Ovary (tissue), 9 donors: ENCODE measurements around the gene MPDU1. TPM values are rescaled to one million over a fixed set of nuclear protein-coding genes. Genes with fewer than 3 reads are reported as not detected.

Experiments used
- DNase-seq, 5 donors: peaks; one replicate each; pipeline ENCODE4 v3.0.0-alpha.2; 2019 to 2020
- H3K27ac ChIP-seq, 2 donors: fragments of 200-600 bp; one replicate each; pipeline versions ENCODE4 v1.5.1 to v1.8.0; 2019 to 2022
- H3K27me3 ChIP-seq: fragments of 200-600 bp; one replicate; pipeline ENCODE4 v1.8.0; 2022
- H3K36me3 ChIP-seq: fragments of 200-600 bp; sonication (generic); one replicate; pipeline ENCODE4 v1.5.1; 2019
- H3K4me1 ChIP-seq: one replicate; pipeline ENCODE4 v1.8.1; 2013; ENCODE audit warnings: mild to moderate bottlenecking, moderate library complexity; ENCODE audit not compliant: insufficient read depth
- H3K4me3 ChIP-seq: fragments of 200-600 bp; sonication (generic); one replicate; pipeline ENCODE4 v1.5.1; 2017
- H3K9me3 ChIP-seq, 2 donors: fragments of 200-600 bp in 1 of 2; sonication (generic) in 1 of 2; one replicate each; pipeline versions ENCODE4 v1.5.1 to v1.8.1; 2013 to 2019; ENCODE audit warnings: mild to moderate bottlenecking in 1 of 2, moderate library complexity in 1 of 2
- EP300 ChIP-seq: sonication (generic); formaldehyde crosslinking; IDR thresholded peaks from one replicate; pipeline ENCODE4 v1.6.1; 2017; ENCODE audit warnings: antibody characterized with exemption
- POLR2A ChIP-seq: fragments of 450-650 bp; IDR thresholded peaks from one replicate; pipeline ENCODE4 v1.6.1; 2017; ENCODE audit warnings: antibody characterized with exemption, mild to moderate bottlenecking, moderate library complexity
- WGBS, 3 donors: extraction: QIAGEN DNeasy Blood & Tissue Kit in 1 of 3; methylation state at CpG; one replicate each; pipeline versions ENCODE4 v1.1.5 to v1.1.7; 2013 to 2017; 5-methylcytosine and 5-hydroxymethylcytosine counted together
- intact Hi-C, 4 donors: fragments of 100-400 bp; cut with DNase I; formaldehyde crosslinking; loops; one replicate each; pipeline versions ENCODE4 v1.11.0 to v1.15.1; 2022 to 2023
- polyA plus RNA-seq, 2 donors: library from polyadenylated mRNA; stranded (reverse); fragments of 200-250 nt in 1 of 2; fragments of 350-450 nt in 1 of 2; fragmentation: Illumina TruSeq in 1 of 2; extraction: RNeasy Lipid Tissue Mini Kit (QIAGEN cat#74804) in 1 of 2; gene quantifications; one replicate each; pipeline ENCODE4 v1.2.3, GENCODE V29; 2013 to 2014
- total RNA-seq, 7 donors: library from RNA; depleted of rRNA in 2 of 7; stranded (reverse); fragments of >200 nt in 2 of 7; fragmentation: NEBNext Ultra II Directional in 3 of 7; extraction: Animal tissue kit (Norgen Biotek cat#: 25700) in 3 of 7; gene quantifications; one replicate each; pipeline versions ENCODE4 v1.1.0 to v1.2.4, GENCODE V29; 2016 to 2023
- TF ChIP-seq, protein P1 (sequence below), 3 donors: fragments of 450-650 bp in 2 of 3; fragments of 200-600 bp in 1 of 3; IDR thresholded peaks; one replicate each; pipeline versions ENCODE4 v1.5.1 to v1.8.0; 2016 to 2022; ENCODE audit warnings: antibody characterized with exemption in 3 of 3, mild to moderate bottlenecking in 1 of 3
- donor health status: DM: no; HTN: no; CAD: no; lungs with moderate emphysema.
- donor health status: DM: no; HTN: no; CAD: no.
- donor health status: Bipolar disorder and iron deficiency.
- donor health status: DM: yes; HTN: yes; CAD: no.
- donor health status: DM: no; HTN: no; CAD: no.
- donor health status: DM: yes; HTN: yes; CAD: no.

Gene MPDU1
- total and polyA plus RNA-seq, 9 donors = 13.0 to 87.9 (median 21.0) TPM

DNA sequence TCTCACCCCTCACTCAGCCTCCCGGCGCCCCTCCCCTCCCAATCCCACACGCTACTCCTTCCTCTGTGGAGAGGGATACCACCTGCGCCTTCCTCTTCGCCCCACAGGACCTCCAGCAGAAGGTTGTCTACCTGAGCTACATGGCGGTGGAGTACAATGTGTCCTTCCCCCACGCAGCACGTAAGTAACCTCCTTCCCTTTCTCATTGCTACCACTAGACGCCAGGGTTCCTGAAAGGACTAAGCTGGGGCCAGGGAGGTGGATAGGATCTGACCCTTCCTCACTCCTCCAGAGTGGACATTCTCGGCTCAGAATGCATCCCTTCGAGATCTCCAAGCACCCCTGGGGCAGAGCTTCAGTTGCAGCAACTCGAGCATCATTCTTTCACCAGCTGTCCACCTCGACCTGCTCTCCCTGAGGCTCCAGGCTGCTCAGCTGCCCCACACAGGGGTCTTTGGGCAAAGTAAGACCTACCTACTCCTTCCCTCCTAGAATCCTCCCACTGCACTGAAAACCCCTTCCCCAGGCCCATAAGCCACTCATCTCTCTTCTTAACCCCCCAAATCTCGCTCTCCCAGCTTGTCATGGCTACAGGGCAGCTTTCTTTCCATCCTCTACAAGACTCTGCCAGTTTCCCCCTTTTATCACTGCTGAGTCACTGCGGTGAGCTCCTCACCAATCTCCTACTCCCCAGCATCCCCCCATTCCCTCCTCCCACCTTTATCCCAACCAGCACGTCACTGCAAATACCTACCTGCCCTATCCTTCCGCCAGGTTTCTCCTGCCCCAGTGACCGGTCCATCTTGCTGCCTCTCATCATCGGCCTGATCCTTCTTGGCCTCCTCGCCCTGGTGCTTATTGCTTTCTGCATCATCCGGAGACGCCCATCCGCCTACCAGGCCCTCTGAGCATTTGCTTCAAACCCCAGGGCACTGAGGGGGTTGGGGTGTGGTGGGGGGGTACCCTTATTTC, 2.8 kb upstream of the MPDU1 start:
- peak overlapping the region in 1 of 2 donors; percentile 7 for H3K27ac ChIP-seq
- H3K27me3 ChIP-seq = no peaks in the 10 kb centered on the region
- peaks cover 18% of the 10 kb centered on the region for H3K4me1 ChIP-seq
- no peaks in the 10 kb centered on the region for H3K9me3 ChIP-seq
- no peaks in the 10 kb centered on the region for H3K36me3 ChIP-seq
- TF ChIP-seq, protein P1, sequence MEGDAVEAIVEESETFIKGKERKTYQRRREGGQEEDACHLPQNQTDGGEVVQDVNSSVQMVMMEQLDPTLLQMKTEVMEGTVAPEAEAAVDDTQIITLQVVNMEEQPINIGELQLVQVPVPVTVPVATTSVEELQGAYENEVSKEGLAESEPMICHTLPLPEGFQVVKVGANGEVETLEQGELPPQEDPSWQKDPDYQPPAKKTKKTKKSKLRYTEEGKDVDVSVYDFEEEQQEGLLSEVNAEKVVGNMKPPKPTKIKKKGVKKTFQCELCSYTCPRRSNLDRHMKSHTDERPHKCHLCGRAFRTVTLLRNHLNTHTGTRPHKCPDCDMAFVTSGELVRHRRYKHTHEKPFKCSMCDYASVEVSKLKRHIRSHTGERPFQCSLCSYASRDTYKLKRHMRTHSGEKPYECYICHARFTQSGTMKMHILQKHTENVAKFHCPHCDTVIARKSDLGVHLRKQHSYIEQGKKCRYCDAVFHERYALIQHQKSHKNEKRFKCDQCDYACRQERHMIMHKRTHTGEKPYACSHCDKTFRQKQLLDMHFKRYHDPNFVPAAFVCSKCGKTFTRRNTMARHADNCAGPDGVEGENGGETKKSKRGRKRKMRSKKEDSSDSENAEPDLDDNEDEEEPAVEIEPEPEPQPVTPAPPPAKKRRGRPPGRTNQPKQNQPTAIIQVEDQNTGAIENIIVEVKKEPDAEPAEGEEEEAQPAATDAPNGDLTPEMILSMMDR (IDR thresholded peaks at IDR 0.05) = no peak
- TF ChIP-seq POLR2A = no peak
- TF ChIP-seq EP300 = no peak
- intact Hi-C loops = no loop called here
- no peak overlapping the region for H3K4me3 ChIP-seq
- WGBS, 3 donors = 66 to 69% (median 68%) methylated on average over 23 of the region's 23 CpGs
- DNase-seq = peak in 1 of 5 donors; percentile 27

DNA sequence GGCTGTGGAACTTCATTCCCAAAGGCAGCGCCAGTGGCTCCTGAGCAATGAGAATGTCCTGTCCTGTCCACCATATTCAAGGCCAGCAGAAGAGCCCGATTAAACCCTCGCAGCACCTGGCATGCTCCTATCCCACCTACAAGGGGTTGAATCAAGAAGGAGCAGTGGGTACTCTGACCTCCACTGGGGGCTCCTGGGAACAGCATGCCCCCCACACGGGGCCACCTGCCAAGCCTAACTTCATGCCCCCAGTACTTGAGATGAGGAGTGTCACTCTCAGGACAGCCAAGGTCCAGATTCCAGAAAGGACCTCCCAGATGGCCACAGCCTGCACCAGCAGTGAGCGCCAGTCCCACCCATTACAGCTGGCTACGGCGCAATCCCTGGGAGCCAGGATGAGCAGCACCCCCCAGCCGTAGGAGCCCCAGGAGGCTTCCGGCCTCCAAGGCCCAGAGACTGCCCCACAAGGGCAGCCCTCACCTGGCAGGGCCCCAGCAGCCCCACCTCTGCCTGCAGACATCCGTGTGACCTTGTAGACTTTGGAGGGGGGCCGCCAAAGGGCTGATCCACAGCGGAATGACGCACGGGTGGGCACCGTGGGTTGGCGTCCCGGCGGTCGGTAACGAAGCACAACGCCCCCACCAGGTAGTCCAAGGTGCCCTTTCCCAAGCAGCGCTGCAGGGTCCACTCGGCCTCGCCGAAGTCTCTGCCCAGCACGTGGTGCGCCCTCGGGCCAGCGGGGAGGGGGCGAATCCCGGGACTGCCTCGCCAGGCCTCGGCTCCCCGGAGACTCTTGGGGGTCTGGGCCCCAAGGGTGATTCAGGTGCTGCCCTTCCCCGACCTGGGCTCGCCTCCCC, 1.0 kb upstream of the MPDU1 start:
- Histone ChIP-seq H3K9me3 (no peaks in the 10 kb centered on the region), H3K36me3 (no peaks in the 10 kb centered on the region), H3K4me3 (peak overlapping the region; percentile 77), H3K27me3 (no peaks in the 10 kb centered on the region), H3K4me1 (peaks cover 18% of the 10 kb centered on the region), H3K27ac (peak overlapping the region; percentile 83 to 93)
- 67 to 76% (median 75%) methylated on average over 33 to 36 of the region's 36 CpGs for WGBS, 3 donors
- peak in 4 of 5 donors; percentile 56 to 77 (median 74) for DNase-seq
- TF ChIP-seq, protein P1 (IDR thresholded peaks at IDR 0.05) = no peak
- TF ChIP-seq EP300 (no peak), POLR2A (no peak)
- intact Hi-C loops = no loop called here

DNA sequence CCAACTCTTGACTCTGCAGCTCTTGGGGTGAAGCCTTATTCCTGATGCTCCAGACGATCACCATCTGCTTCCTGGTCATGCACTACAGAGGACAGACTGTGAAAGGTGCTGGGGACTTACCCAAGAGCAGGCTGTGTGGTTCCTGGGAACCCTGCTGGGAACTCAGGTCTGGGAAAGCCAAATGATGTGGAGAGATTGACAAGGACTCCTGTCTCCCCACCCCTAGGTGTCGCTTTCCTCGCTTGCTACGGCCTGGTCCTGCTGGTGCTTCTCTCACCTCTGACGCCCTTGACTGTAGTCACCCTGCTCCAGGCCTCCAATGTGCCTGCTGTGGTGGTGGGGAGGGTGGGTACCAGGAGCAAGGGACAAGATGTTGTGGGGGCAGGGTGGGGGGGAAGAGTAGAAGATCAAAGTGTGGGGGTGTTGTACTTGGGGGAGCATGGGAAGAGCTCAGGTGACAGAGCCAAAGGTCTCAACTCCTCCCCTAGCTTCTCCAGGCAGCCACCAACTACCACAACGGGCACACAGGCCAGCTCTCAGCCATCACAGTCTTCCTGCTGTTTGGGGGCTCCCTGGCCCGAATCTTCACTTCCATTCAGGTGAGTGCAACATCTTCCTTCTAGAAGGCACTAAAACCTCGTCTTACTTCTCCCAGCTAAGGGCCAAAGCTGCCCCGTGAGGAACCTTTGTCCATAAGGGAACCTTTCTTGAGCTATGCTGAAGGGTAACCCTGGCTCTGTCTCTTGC, 3.2 kb downstream of the MPDU1 start:
- intact Hi-C loops = loop anchor here in 1 of 4 donors (2.0 kb wide), 1 partner anchor 76 kb away; no protein-coding TSS in a partner anchor
- no peak overlapping the region for H3K4me3 ChIP-seq

More for the DNA sequence above, 3.2 kb downstream of the MPDU1 start:
- Histone ChIP-seq H3K4me1 (peaks cover 21% of the 10 kb centered on the region), H3K36me3 (no peaks in the 10 kb centered on the region), H3K9me3 (no peaks in the 10 kb centered on the region), H3K27me3 (no peaks in the 10 kb centered on the region), H3K27ac (no peak overlapping the region)
- TF ChIP-seq EP300 (no peak), POLR2A (no peak)
- TF ChIP-seq, protein P1 (IDR thresholded peaks at IDR 0.05) = no peak
- 66 to 76% (median 72%) methylated on average over 9 of the region's 9 CpGs for WGBS, 3 donors
- DNase-seq = no peak
